ENCODE data around the gene STK10.

DNA sequence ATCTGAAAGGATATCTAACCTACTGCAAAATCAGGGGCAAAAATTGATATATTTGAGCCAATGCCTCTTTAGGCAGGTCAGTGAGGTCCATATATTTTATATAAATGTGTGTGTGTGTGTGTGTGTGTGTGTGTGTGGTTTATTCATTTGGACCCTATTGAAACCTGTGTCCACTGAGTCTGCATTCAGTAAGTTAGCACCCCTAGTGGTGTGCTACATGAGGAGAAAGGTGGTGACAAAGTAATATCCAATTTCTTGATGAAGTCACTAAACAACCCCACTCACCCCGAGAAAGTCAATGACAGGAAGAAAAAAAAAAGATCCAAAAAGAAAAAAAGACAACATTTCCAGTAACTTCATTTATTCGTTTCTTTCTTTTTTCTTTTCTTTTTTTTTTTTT lies 185.7 kb downstream of the STK10 start:
- no peak for TF ChIP-seq ELF4 (IDR thresholded peaks at IDR 0.05)
- no peak for TF ChIP-seq ARNT (IDR thresholded peaks at IDR 0.05)
- TF ChIP-seq HDGF (IDR thresholded peaks at IDR 0.05; ENCODE audit: borderline replicate concordance): no peak
